GM19193 (cell line): ENCODE results near the gene SDK1.

Experiments
- POLR2A ChIP-seq: IDR thresholded peaks from 4 replicates; pipeline ENCODE4 v1.6.1; 2011; ENCODE audit not compliant: insufficient read depth, insufficient read length; ENCODE audit errors: extremely low read depth

Gene SDK1

GRCh38 chr7:4015371-4015770, 714.3 kb downstream of the SDK1 start:
- no peak for TF ChIP-seq POLR2A

DNA sequence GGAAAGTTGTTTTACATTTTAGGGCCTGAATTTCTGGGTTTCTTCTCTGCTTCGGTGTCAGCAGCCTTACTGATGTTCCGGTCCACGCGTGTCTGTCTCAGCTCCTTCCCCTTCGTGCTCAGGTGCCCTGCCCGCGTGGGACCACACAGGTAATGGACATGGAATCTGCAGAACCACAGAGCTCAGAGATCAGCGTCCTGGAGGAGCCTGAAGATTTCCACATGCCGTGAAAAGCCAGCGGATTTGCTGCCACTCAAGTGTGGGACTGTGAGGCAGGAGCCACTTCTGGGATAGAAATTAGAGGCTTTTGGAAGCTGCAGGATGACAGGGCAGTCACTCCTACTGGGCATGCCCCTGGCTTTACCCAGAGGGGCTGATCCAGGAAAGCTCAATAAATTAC, 714.9 kb downstream of the SDK1 start:
- TF ChIP-seq POLR2A = no peak

DNA sequence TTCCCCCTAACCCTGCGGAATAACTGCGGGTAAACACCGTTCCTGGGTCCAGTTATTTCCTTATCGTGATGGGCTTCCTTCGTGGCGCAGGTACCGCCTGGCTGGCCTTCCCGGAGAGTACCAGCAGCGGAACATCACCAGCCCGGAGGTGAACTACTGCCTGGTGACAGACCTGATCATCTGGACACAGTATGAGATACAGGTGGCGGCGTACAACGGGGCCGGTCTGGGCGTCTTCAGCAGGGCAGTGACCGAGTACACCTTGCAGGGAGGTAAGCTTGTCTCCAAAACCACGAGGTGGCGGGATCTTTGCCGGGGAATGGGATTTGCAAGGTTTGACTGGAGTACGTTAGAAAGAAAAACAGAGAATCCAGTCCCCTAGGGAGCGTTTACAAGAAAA, 716.0 kb downstream of the SDK1 start:
- TF ChIP-seq POLR2A = no peak

GRCh38 chr7:4017785-4018184, 716.7 kb downstream of the SDK1 start:
- TF ChIP-seq POLR2A = no peak

GRCh38 chr7:4018601-4019316, 717.7 kb downstream of the SDK1 start:
- no peak for TF ChIP-seq POLR2A

DNA sequence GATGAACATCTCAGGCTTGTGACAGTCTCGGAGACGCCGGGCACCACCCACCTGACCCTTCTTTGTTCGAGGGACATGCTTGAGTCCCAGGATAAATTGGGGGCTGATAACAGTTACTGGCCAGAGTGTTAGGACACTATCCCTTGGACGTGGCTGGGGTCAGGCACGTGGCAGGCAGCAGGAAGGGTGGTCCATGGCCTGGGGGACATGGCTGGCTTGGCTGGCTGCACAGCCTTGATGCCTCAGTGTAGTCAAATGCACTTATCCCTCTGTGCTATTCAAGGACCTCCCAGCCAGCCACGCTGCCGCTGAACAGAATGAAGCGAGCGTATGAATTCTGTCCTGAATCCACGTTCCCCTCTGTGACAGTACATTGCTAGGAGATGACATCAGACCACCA, 719.0 kb downstream of the SDK1 start:
- no peak for TF ChIP-seq POLR2A

DNA sequence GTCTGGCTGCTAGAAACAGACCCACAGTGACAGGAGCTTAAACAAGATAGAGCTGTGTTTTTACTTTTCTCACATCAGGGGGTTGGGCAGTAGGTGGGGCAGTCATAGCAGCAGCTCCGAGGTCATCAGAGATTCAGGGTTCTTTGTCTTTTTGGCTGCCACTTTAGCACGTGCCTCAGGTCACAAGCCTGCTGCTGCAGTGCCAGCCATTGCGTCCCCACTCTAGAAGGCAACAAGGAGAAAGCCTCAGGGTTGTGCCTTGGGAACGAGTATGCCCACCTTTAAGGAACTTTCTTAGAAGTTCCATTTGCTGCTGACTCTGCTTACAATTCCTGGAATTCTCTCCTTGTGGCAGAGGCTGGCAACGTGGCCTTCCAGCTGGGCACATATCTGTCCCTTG, 720.4 kb downstream of the SDK1 start:
- no peak for TF ChIP-seq POLR2A

DNA sequence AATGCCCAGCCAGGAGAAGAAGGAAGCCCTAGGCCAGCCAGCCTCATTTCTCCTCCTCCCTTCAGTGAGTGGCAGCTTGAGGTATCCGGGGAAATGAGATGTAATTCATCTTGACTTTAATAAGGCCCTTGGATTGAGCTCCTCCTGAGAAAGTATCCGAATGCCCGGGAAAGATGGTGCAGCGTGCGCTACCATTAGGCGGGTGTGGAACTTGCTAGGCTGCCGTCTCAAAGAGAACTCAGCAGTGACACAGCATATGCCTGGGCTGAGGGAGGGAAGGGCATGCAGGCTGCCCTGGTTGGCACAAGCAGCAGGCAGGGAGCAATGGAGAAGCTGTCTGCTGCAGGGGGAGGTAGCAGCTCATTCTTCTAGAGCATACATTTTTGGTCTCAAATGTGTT, 721.2 kb downstream of the SDK1 start:
- no peak for TF ChIP-seq POLR2A

GRCh38 chr7:4023502-4023901, 722.5 kb downstream of the SDK1 start:
- no peak for TF ChIP-seq POLR2A

GRCh38 chr7:4024133-4024532, 723.1 kb downstream of the SDK1 start:
- no peak for TF ChIP-seq POLR2A

- no peak for TF ChIP-seq POLR2A
These were observed 723.8 kb downstream of the SDK1 start for GRCh38 chr7:4024806-4025205.

- TF ChIP-seq POLR2A = no peak
These were observed 724.2 kb downstream of the SDK1 start for GRCh38 chr7:4025210-4025609.

- no peak for TF ChIP-seq POLR2A
These were observed 724.9 kb downstream of the SDK1 start for GRCh38 chr7:4025694-4026615.

GRCh38 chr7:4026941-4027486, 726.0 kb downstream of the SDK1 start:
- TF ChIP-seq POLR2A = no peak

DNA sequence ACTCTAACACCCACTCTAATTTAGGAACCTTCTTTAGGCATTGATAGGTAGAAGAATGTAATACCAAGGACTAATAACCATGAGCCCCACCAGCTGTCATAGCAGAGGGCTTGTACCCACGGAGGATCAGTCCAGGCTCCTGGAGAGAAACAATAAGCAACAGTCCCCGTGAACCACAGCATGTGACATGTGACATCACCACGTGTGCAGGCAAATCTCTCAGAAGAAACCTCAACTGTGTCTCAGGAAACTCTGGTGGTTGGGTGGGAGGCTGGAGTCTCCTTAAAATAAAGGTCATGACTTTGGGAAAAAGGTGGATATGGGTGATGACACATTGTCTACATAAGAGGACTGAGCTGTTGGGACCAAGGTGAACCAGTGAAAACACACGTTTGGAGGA, 727.2 kb downstream of the SDK1 start:
- no peak for TF ChIP-seq POLR2A

DNA sequence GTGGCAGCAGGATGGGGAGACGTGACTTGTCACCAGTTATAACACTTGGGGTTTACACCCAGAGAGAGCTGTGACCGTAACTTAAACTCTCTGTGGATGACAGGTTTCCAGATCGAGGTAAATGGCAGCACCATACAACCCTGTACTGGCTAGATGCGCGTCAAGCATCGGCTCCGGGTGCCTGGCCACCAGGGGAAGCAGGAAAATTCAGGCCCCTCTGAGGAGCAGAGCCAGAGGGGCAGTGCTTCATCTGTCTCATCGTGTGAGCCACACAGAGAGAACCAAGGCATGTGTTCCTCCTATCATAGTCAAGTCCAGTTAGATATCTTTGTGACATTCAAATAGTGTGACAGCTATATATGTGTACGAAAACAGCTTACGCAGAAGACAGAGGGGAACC, 728.9 kb downstream of the SDK1 start:
- no peak for TF ChIP-seq POLR2A
